K562 (cell line): ENCODE data around the gene PAN2. TPM values are rescaled to one million over a fixed set of nuclear protein-coding genes. Genes with fewer than 3 reads are reported as not detected.
A peak's percentile ranks its signal among the peaks of the same experiment; 100 is the strongest.

ENCODE experiments used
- ATAC-seq: fragments of 200-7000 bp; cut with Tn5 transposase; 3 replicates; pipeline ENCODE4 v1.9.1; 2020; ENCODE audit warnings: moderate library complexity
- BruUV-seq: library from RNA; stranded (reverse); fragments of 400-500 nt; replicated peaks from 2 replicates; lab custom pipeline; 2021; lab: Mats Ljungman, UMichigan
- CTCF ChIA-PET: fragments of 300-600 bp; formaldehyde crosslinking; extraction: SDS; loops from one replicate; lab custom pipeline; 2021; ENCODE audit warnings: low intra/inter-chr PET ratio; lab: Yijun Ruan, JAX
- POLR2A ChIA-PET: fragments of 300-600, 350-650 bp; sonication (Branson Sonifier 250); formaldehyde crosslinking; extraction: SDS; loops from one replicate; lab custom pipeline; 2021; ENCODE audit warnings: antibody characterized with exemption, inconsistent platforms; lab: Yijun Ruan, JAX
- DNase-seq, 4 experiments: peaks; one replicate each; pipeline versions ENCODE4 v3.0.0 to v3.0.0-alpha.2; 2011 to 2018; ENCODE audit warnings: low spot score in 3 of 4, mixed read lengths in 3 of 4; ENCODE audit errors: extremely low read depth in 1 of 4
- FAIRE-seq: peaks from 2 replicates; lab custom pipeline; 2011; peaks lifted over from hg19 to GRCh38; lab: Jason Lieb, UNC
- H2AFZ ChIP-seq: 2 replicates; pipeline ENCODE4 v1.6.0; 2011; ENCODE audit warnings: low read depth, low read length, control low read depth, inconsistent platforms
- H3K27ac ChIP-seq: fragments of 200-600 bp; 3 replicates; pipeline ENCODE4 v1.8.0; 2011; ENCODE audit warnings: low read depth, mild to moderate bottlenecking, control low read depth, inconsistent platforms, low read length, moderate library complexity, mixed read lengths; ENCODE audit errors: extremely low read depth
- H3K27me3 ChIP-seq, 2 experiments: fragments of 300-600 bp in 1 of 2; 2 replicates in 1 of 2; 3 replicates in 1 of 2; pipeline versions ENCODE4 v1.6.0 to v1.8.0; 2011; ENCODE audit warnings: inconsistent platforms in 2 of 2, low read length in 2 of 2, mild to moderate bottlenecking in 1 of 2, mixed read lengths in 1 of 2, moderate library complexity in 1 of 2; ENCODE audit not compliant: control insufficient read depth in 2 of 2, insufficient read depth in 2 of 2
- H3K36me3 ChIP-seq: fragments of 300-600 bp; 3 replicates; pipeline ENCODE4 v1.8.0; 2011; ENCODE audit warnings: mild to moderate bottlenecking, low read length, inconsistent platforms; ENCODE audit not compliant: control insufficient read depth, insufficient read depth
- H3K4me1 ChIP-seq, 2 experiments: fragments of 200-600 bp in 1 of 2; replicated peaks in 1 of 2; 2 replicates in 1 of 2; 3 replicates in 1 of 2; pipeline versions ENCODE4 v1.5.1 to v1.8.0; 2011; ENCODE audit warnings: inconsistent platforms in 2 of 2, low read length in 2 of 2, mild to moderate bottlenecking in 1 of 2, mixed read lengths in 1 of 2, moderate library complexity in 1 of 2; ENCODE audit not compliant: control insufficient read depth in 2 of 2, insufficient read depth in 2 of 2
- H3K4me2 ChIP-seq: 2 replicates; pipeline ENCODE4 v1.6.1; 2011; ENCODE audit warnings: low read length, control low read depth, inconsistent platforms, mixed read lengths; ENCODE audit not compliant: insufficient read depth
- H3K4me3 ChIP-seq: fragments of 200-600 bp; sonication (generic), shearing (Covaris generic); 2 replicates; pipeline ENCODE4 v1.5.1; 2016; ENCODE audit warnings: control low read depth, inconsistent platforms
- H3K79me2 ChIP-seq: fragments of 200-600 bp; 3 replicates; pipeline ENCODE4 v1.8.0; 2011; ENCODE audit warnings: low read length, inconsistent platforms; ENCODE audit not compliant: control insufficient read depth, insufficient read depth
- H3K9ac ChIP-seq, 2 experiments: 2 replicates each; pipeline versions ENCODE4 v1.6.0 to v1.6.1; 2011; ENCODE audit warnings: low read depth in 2 of 2, low read length in 2 of 2, control low read depth in 1 of 2, inconsistent platforms in 1 of 2, mild to moderate bottlenecking in 1 of 2, mixed read lengths in 1 of 2; ENCODE audit not compliant: insufficient read depth in 1 of 2
- H3K9me1 ChIP-seq: one replicate; pipeline ENCODE4 v1.6.0; 2011; ENCODE audit warnings: inconsistent platforms, mild to moderate bottlenecking, low read length, moderate library complexity; ENCODE audit not compliant: control insufficient read depth, insufficient read depth
- H3K9me3 ChIP-seq: replicated peaks from 2 replicates; pipeline ENCODE4 v1.5.1; 2011; ENCODE audit warnings: low read depth, low read length, inconsistent platforms; ENCODE audit not compliant: control insufficient read depth, insufficient read depth
- H4K20me1 ChIP-seq: replicated peaks from 2 replicates; pipeline ENCODE4 v1.6.1; 2011; ENCODE audit warnings: low read length, inconsistent platforms, mixed read lengths; ENCODE audit not compliant: control insufficient read depth, insufficient read depth
- ARHGAP35 ChIP-seq: fragments of 450-650 bp; IDR thresholded peaks from 2 replicates; pipeline ENCODE4 v1.6.1; 2018; ENCODE audit not compliant: partially characterized antibody
- ARID3A ChIP-seq: IDR thresholded peaks from 2 replicates; pipeline ENCODE4 v1.6.1; 2012; ENCODE audit warnings: low read depth, low read length, improper control_type of control experiment, borderline replicate concordance
- CBFB ChIP-seq: sonication (generic); formaldehyde crosslinking; IDR thresholded peaks from 2 replicates; pipeline ENCODE4 v1.4.0; 2020; ENCODE audit warnings: mild to moderate bottlenecking, missing genetic modification reagents
- CBX5 ChIP-seq: IDR thresholded peaks from 2 replicates; pipeline ENCODE4 v1.6.1; 2014; ENCODE audit warnings: low read depth, borderline replicate concordance
- ESRRA ChIP-seq: fragments of 450-650 bp; IDR thresholded peaks from 2 replicates; pipeline ENCODE4 v1.6.1; 2014; ENCODE audit warnings: low read depth, mild to moderate bottlenecking, moderate library complexity, borderline replicate concordance
- KAT8 ChIP-seq: fragments of 450-650 bp; IDR thresholded peaks from 2 replicates; pipeline ENCODE4 v1.6.1; 2016; ENCODE audit warnings: low read depth, mild to moderate bottlenecking
- NFIC ChIP-seq: fragments of 450-650 bp; IDR thresholded peaks from 2 replicates; pipeline ENCODE4 v1.6.1; 2017; ENCODE audit warnings: mild to moderate bottlenecking, inconsistent platforms
- POLR2A ChIP-seq: fragments of 450-650 bp; conservative IDR thresholded peaks from 2 replicates; pipeline ENCODE4 v1.6.1; 2016
- POLR2AphosphoS2 ChIP-seq: IDR thresholded peaks from 2 replicates; pipeline ENCODE4 v1.6.1; 2012; ENCODE audit warnings: low read length, improper control_type of control experiment
- POLR2G ChIP-seq: fragments of 200-400 bp; formaldehyde crosslinking; IDR thresholded peaks from 2 replicates; pipeline ENCODE4 v1.6.1; 2017; ENCODE audit warnings: low read depth, mild to moderate bottlenecking, antibody characterized with exemption, low read length, moderate library complexity
- SAP30 ChIP-seq: fragments of 200-600 bp; sonication (generic); IDR thresholded peaks from 2 replicates; pipeline ENCODE4 v1.6.1; 2012; ENCODE audit warnings: borderline replicate concordance, low read depth, mild to moderate bottlenecking, moderate library complexity, low read length, control low read depth, inconsistent platforms; ENCODE audit not compliant: insufficient read depth, poor library complexity, severe bottlenecking
- SP2 ChIP-seq: IDR thresholded peaks from 2 replicates; pipeline ENCODE4 v1.6.1; 2011; ENCODE audit warnings: mild to moderate bottlenecking, low read depth, low read length, moderate library complexity; ENCODE audit not compliant: poor library complexity, severe bottlenecking; ENCODE audit errors: extremely low read depth
- ZBTB5 ChIP-seq: fragments of 450-650 bp; IDR thresholded peaks from 2 replicates; pipeline ENCODE4 v1.6.1; 2017; ENCODE audit warnings: antibody characterized with exemption
- ZC3H11A ChIP-seq: IDR thresholded peaks from 2 replicates; pipeline ENCODE4 v1.6.1; 2012; ENCODE audit warnings: low read depth, low read length, improper control_type of control experiment
- ZNF277 ChIP-seq: fragments of 250-450 bp; sonication (Bioruptor Pico); IDR thresholded peaks from 2 replicates; pipeline ENCODE4 v1.8.0; 2022; ENCODE audit warnings: inconsistent platforms, mild to moderate bottlenecking, moderate library complexity, borderline replicate concordance
- ZNF696 ChIP-seq: fragments of 250-450 bp; sonication (Bioruptor Pico); conservative IDR thresholded peaks from 2 replicates; pipeline ENCODE4 v1.4.0; 2020; ENCODE audit warnings: mild to moderate bottlenecking, moderate library complexity
- WGBS: fragments of 100-300 bp; shearing (Covaris generic); methylation state at CpG from one replicate; pipeline ENCODE4 v1.1.6; 2016; ENCODE audit warnings: low coverage, mixed read lengths; ENCODE audit not compliant: insufficient coverage; ENCODE audit errors: missing lambda C conversion rate; 5-methylcytosine and 5-hydroxymethylcytosine counted together
- in situ Hi-C: fragments of 300-500 bp; cut with MboI; formaldehyde crosslinking; loops from 4 replicates; pipeline ENCODE4 v1.15.0; 2018; ENCODE audit warnings: inconsistent platforms, mixed read lengths
- intact Hi-C: fragments of 100-400 bp; cut with micrococcal nuclease; formaldehyde crosslinking; loops from 2 replicates; pipeline ENCODE4 v1.14.2; 2022
- polyA plus RNA-seq, 8 experiments: library from polyadenylated mRNA; depleted of rRNA in 4 of 8; stranded (reverse) in 5 of 8; unstranded in 3 of 8; fragments of >200 nt; fragmentation: Nextera tagmentation in 2 of 8; fragmentation: Illumina TruSeq in 1 of 8; extraction: Ambion mirVana in 2 of 8; extraction: Trizol in 1 of 8; gene quantifications; 2 replicates each; pipeline versions ENCODE4 v1.2.1 to v1.2.3, GENCODE V29; 2011 to 2014; ENCODE audit warnings: inconsistent platforms in 1 of 8, missing spikeins in 1 of 8
- total RNA-seq, 7 experiments: library from RNA; depleted of rRNA in 6 of 7; stranded (reverse); fragments of >200 nt in 6 of 7; fragmentation: Illumina TruSeq in 2 of 7; extraction: Trizol in 2 of 7; gene quantifications; 2 replicates each; pipeline versions ENCODE4 v1.2.1 to v1.2.3, GENCODE V29; 2011 to 2021; ENCODE audit warnings: low replicate concordance in 1 of 7

Gene PAN2
- total and polyA plus RNA-seq, 9 of the 15 experiments (the other 6 are each of a cell fraction or from before 2014, with no cell fraction given), result 15.0 to 66.1 (median 25.9) TPM

- Histone ChIP-seq H3K9me1 (no peaks in the 10 kb centered on the region), H3K4me2 (peak within 1 kb of the TSS; percentile 88), H2AFZ (peak within 1 kb of the TSS; percentile 90), H3K9me3 (no peaks in the 10 kb centered on the region), H3K9ac (peak within 1 kb of the TSS; percentile 77 to 92), H3K4me3 (peak within 1 kb of the TSS; percentile 64), H3K27ac (peak within 1 kb of the TSS; percentile 76), H3K27me3 (no peaks in the 10 kb centered on the region), H3K36me3 (peaks cover 13% of the 10 kb centered on the region; the same call in 2 of the 3 replicates), H4K20me1 (no peaks in the 10 kb centered on the region), H3K79me2 (peaks cover 27% of the 10 kb centered on the region), H3K4me1 (peaks cover 13 to 15% of the 10 kb centered on the region in 2 experiments)
- in situ Hi-C loops, result no loop called here
- ChIA-PET CTCF (no interaction called here), POLR2A (interaction anchor here (0.6 to 19.4 kb wide), 21 partner anchors 9 to 277 kb away, joined by 3 to 274 read pairs (median 4); partner anchors contain the start of genes IL23A, PAN2 and TIMELESS)
- WGBS, result under 1% methylated on average over 48 of the region's 54 CpGs
- ATAC-seq (peak; percentile 98), DNase-seq (peak; percentile 94 to 100 (median 96)), FAIRE-seq (peak; percentile 99)
- intact Hi-C loops, result loop anchor here (1.0 to 10.0 kb wide), 3 partner anchors 26 to 275 kb away; partner anchors contain the start of genes BAZ2A and SPRYD4
- BruUV-seq, result no TSS peak
- TF ChIP-seq POLR2A, result peak; percentile 82
- no peak for TF ChIP-seq ARHGAP35
- TF ChIP-seq ESRRA, result peak; percentile 64; the same call in 1 of the 2 replicates
- no peak for TF ChIP-seq ARID3A
- no peak for TF ChIP-seq POLR2AphosphoS2
- TF ChIP-seq CBFB (CRISPR knock-in tag), result no peak
- TF ChIP-seq SP2, result peak; percentile 44
- no peak for TF ChIP-seq ZNF696 (CRISPR knock-in tag)
- no peak for TF ChIP-seq ZC3H11A
- peak; percentile 90 for TF ChIP-seq POLR2G
- no peak for TF ChIP-seq ZNF277 (CRISPR knock-in tag)
- TF ChIP-seq ZBTB5, result peak; percentile 88
- peak; percentile 44 for TF ChIP-seq SAP30
- TF ChIP-seq KAT8, result no peak
- TF ChIP-seq NFIC, result no peak
- TF ChIP-seq CBX5, result no peak
Measured at GRCh38 chr12:56359851-56360767, 26.3 kb upstream of the PAN2 start, which contains the start of gene STAT2. STAT2 (minus strand) TSS chr12:56360107; CDS start chr12:56356571, 3,536 bp downstream.
